HK-2 (cell line): ENCODE data around the gene XPNPEP3.
"Not testable (repeated sequence)": the region's sequence is repeated elsewhere in the genome, so short reads cannot be mapped to it uniquely, and the experiment has no call there.

Source experiments
- DNase-seq: peaks from one replicate; pipeline ENCODE4 v3.0.0-alpha.2; 2018; ENCODE audit not compliant: unreplicated experiment

XPNPEP3 gene

DNA sequence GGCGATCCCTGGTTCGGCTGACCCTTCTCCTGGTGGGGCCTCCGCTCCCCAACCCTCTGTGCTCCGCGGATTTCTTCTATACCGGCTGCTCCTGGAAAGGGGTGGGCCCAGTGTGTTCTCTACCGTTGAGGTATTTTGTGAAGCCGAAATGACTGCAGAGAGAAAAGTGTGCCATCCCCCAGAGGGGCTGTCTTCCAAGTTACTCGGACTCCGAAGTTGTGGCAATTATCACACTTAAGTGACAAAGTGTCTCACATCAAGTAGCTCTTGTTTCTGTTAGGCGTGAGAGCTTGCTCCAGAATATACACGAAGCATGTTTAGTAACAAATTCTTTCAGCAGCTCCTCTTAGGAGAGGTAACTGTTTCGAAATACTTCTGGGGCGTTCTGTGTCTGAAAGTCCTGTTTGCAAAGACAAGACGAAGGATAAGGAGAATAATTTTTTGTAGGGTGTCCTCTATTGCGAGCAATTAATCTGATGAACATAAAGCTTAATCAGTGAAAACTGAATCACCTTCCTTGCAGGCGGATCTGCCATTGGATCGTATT is 434 bp downstream of the XPNPEP3 start:
- DNase-seq = no peak

DNA sequence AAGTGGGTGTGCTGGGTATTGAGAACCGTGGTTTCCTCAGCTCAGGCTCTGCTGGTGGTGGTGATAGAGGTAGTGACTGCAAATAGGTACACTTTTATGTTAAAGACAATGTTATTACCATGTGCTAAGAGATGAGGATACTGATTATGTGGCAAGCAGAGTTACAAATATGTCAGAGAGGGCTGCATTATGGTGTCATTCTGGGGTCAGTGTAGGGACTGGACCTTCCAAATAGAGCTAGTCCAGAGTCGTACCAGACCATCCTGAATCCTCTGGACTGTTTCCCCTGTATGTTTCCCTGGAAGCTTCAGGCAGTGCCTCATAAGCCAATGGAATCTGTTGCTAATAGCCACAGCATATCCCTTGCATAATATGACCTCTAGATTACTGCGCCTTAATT is 5.1 kb downstream of the XPNPEP3 start, which contains the start of gene DNAJB7:
TSS of gene DNAJB7 (minus strand) at position 101 of the 400 bp plus-strand sequence. CDS start 119 bp downstream, outside the sequence.
- DNase-seq = no peak

DNA sequence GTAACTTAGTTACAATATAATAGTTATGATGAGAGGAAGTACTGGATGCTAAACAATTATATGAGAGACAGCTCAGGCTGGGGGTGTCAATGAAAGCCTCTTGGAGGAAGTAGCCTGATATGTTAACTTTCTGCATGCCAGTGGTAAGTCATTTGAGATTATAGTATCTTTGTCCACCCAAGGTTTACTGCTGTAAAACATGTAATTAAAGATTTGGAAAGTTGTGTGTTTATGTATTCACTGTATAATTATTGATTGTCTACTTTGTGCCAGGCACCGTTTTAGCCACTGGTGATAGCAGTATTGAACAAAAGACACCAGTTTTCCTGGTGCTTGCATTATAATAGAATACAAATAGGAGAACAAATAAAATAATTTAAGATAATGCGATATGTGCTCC is 5.6 kb downstream of the XPNPEP3 start:
- DNase-seq = no peak

DNA sequence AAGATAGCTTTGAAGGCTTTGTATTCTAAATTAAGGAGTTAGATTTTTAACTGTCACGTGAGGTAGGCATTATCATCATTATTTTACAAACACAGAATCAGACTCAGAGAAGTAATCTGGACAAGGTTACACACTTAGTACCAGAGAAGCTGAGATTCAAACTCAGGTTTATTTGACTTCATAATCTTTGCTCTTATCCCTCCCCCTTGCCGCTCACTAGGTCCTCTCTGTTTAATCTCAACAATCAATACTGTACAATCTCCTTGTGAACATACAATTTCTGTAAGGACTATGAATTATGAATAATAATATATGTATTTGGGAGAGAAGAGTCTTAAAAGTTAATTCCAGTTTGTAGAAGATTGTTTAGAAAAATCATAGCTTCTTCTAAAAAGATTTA is 10.2 kb downstream of the XPNPEP3 start:
- DNase-seq = no peak

DNA sequence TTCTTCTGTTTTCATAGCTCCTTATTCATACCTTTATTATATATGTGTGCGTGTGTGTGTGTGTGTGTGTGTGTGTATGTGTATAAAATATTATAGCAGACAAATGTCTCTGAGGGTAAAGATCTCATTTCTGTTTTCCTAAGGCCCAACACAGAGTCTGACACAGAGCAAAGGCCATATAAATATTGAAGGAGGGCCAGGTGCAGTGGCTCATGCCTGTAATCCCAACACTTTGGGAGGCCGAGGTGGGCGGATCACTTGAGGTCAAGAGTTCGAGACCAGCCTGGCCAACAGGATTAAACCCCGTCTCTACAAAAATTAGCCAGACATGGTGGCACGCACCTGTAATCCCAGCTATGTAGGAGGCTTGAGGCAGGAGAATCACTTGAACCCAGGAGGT is 11.4 kb downstream of the XPNPEP3 start:
- not testable (repeated sequence) for DNase-seq

DNA sequence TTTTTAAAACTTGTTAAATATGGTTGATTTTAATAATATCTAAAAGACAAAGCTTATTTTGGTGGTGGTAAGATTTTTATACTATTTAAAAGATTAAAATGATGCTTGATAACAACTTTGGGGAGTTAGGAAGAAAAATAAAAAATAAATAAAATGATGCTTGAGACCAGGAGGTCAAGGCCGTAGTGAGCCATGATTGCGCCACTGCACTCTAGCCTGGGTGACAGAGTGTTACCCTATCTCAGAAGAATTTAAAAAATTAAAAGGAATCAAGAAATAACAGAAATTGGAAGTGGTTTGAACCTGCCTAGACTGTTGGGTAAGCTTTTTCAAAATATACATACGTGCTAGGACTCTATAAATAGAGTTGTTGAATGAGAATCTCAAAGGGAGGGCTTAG is 17.1 kb downstream of the XPNPEP3 start:
- DNase-seq = no peak

DNA sequence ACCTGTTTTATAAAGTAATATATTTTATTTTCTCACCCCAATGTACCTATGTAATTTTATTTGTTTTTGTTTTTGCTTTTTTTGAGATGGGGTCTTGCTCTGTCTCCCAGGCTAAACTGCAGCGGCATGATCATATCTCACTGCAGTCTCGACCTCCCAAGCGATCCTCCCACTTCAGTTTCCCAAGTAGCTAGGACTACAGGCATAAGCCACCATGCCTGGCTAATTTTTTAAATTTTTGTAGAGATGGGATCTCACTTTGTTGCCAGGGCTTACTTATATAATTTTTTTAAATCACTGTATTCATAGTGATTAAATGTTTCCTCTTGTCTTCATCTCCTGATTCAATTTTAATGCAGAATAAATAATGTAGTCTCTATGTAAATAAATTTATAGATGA is 18.2 kb downstream of the XPNPEP3 start:
- no peak for DNase-seq

DNA sequence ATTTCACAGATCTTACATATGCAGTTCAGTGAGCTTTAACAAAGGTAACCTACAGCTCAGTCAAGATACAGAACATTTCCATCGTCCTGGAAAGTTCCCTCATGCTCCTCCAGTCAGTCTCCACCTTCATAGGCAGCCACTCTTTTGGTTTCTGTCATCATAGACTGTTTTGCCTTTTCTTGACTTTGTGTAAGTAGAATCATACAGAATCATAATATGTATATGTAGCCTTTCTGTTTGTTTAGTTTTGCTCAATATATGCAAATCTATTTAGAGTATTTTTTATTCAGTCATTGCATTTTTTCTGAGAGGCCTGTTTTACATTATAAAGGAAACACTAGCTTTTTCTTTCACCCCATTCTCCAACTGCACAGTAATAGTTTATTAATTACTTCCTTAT is 20.0 kb downstream of the XPNPEP3 start:
- no peak for DNase-seq

DNA sequence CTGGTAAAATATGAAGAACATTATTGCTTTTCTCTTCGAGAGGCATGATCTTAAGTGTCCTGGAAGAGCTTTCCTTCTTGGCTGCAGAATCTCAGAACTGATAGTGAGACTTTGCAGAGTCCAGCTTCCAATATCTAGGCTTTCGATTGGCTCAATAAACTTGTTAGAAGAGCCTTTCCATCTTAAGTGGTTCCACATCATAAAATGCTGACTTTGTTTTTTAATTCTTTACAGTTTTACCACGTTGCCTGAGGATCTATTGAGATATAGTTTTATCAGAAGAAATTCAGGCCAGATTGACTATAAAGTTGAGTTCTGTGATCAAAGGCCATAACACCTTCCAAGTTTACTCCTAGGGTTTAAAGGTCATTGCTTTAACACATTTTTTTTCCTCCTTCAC is 20.5 kb downstream of the XPNPEP3 start:
- no peak for DNase-seq

DNA sequence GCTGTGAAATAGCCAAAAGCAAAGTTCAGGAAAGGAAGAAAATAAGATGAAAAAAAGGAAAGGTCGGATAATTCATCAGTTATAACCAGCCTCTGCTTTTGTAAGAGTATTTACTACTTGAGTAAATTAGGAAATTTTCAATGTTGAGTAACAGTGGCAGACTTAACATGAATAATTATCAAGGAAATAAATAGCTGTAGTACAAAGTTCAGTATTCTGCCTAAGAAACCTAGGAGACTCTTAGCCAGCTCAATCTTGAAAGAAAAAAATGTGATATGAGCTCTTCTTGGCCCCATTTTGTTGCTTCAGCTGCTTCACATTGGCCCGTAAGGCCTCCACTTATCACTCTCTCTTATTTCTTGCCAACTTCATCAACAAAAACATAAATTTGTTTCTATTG is 22.0 kb downstream of the XPNPEP3 start:
- no peak for DNase-seq

DNA sequence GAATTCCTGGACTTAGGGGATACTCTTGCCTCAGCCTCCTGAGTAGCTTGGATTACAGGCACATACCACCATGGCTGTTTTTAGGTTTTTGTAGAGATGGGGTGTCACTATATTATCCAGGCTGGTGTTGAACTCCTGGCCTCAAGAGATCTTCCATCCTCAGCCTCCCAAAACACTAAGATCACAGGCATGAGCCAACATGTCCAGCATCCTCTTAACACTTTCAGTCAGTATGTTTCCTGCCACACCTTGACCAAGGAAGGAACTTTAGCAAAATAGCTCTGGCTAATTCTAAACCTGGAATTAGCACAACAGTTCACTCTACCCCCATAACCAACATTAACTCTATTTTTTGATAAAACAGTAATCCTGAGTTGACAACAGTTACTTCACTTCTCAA is 32.2 kb downstream of the XPNPEP3 start:
- no peak for DNase-seq

DNA sequence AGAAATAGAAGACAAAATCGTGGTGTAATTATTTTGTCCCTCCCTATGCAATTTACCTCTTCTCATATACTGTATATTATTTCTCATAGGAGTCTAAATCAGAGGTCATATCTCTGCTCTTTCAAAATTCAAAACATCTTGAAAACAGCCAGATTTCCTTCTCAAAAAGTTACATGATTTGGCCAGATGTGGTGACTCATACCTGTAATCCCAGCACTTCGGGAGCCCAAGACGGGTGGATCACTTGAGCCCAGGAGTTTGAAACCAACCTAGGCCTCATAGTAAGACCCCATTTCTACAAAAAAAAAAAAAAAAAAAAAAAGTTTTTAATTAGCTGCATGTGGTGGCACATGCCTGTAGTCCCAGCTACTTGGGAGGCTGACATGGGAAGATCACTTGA is 33.9 kb downstream of the XPNPEP3 start:
- no peak for DNase-seq

DNA sequence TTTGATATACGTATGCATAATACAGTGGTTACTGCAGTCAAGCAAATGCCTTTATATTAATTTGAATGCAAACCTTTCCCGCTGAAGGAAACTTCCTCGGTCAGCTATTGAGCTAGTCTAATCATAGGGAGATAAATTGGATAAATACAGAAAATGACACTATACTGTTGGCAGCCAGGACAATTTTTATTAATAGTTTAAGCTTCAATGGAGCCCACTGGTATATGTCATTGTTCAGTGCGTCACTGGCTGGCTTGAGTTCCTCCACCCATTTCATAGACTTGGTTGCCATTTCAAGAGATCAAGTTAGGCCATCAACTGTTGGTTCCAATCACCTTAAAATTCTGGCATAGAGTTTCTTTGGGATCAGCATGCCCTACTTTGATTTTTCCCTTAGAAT is 37.5 kb downstream of the XPNPEP3 start:
- DNase-seq = no peak

DNA sequence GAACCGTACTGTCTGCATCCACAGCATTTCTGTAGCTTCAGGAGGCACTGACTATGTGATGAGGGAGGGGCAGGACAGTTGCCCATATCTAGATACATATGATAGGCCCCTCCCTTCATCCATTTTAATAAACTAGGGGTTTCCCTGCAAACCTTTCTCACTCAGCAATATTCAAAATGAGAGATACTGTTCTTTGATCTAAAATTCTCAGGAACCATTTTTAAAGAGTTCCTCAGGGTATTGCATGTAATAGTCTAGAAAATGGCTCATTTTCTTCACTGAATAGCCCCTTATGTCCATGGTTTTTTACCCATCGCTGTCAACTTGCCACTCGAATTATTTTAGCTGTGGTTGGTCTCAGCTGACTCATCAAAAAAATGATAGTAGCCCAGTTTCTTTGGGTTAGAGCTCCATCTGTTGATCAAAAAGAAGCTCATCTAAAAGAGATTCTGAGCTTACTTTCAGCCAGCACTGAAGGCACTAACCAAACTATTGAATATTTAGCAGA is 42.0 kb downstream of the XPNPEP3 start:
- DNase-seq = no peak

DNA sequence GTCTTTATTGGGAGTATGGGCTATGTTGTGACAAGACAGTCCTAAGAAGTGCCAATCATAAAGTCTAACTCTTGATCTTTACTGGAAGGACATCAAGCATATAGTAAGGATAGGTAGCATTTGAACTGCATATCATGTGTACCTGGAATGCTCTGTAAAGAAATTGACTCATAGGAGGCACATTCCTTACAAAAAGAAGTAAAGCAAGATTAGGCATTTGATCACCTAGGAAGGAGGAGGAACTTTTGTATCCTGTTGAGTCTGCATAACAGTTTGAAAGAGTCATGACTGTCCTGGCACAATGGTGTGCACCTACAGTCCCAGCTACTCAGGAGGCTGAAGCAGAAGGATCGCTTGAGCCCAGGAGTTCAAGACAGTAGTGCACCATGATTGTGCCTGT is 47.2 kb downstream of the XPNPEP3 start:
- DNase-seq = no peak

DNA sequence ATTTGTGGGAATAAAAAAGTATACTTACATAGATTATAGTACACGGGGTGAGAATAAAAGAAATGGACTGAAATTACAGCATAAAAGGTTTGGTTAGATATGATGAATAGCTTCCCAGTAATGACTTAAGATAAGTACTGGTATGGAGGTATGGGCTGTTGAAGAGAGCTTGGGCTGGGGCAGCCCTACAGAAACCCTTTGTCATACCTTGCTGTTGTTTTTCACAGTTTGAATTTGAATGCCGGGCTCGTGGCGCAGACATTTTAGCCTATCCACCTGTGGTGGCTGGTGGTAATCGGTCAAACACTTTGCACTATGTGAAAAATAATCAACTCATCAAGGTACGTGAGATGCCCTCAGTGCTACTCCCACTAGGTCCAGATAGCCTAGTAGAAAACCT is 51.9 kb downstream of the XPNPEP3 start:
- DNase-seq = no peak

DNA sequence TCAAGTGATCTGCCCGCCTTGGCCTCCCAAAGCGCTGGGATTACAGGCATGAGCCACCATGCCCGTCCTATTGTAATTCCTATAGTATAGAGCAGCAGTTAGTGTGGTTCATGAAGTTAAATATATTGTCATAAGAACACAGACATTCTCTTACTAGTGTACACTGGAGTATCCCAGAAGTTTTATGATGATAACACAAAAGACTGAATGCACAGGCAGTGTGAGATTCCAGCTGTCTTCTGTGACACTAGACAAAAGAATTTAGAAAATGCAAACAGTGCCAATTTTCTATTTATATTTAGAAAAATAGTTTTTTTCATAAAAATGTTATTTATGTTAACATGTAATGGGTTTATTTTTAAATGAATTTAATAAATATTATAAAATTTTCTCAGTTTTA is 54.8 kb downstream of the XPNPEP3 start:
- no peak for DNase-seq

DNA sequence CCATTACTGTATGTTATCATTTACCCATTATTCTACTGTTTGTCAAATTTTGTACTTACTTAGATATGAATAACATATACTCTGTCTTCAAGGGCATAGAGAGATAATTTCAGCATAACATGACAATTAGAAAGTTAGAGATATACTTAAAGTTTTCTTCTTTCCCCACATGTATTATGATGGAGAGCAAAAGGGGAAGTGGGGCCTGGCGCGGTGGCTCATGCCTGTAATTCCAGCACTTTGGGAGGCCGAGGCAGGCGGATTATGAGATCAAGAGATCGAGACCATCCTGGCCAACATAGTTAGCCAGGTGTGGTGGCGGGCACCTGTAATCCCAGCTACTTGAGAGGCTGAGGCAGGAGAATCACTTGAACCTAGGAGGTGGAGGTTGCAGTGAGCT is 56.0 kb downstream of the XPNPEP3 start:
- not testable (repeated sequence) for DNase-seq

DNA sequence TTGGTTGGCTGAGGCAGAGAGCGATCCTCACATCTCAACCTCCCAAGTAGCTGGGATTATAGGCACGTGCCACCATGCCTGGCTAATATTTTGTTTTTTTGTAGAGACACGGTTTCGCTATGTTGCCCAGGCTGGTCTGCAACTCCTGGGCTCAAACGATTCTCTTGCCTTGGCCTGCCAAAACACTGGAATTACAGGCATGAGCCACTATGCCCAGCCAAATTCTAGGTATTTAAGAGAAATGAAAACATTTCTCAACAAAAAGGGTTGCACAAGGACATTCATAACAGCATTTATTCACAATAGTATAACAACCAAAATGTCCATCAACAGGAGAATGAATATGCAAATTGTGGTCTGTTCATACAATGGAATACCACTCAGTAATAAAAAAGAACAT is 62.5 kb downstream of the XPNPEP3 start:
- no peak for DNase-seq

DNA sequence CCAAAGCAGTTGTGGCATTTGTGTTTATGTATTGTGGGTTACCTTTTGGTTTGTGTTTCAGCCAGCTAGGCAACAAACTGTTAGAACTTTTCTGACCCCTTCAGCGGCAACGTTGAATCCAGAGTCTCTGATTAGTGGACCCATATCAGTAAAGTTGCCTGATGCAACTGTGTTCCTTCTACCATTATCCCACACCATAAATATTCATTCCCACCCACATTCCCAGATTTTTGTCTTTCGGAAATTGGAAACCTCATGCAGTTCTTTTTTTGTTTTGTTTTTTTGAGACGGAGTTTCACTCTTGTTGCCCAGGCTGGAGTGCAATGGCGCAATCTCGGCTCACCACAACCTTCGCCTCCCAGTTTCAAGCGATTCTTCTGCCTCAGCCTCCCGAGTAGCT is 63.6 kb downstream of the XPNPEP3 start:
- no peak for DNase-seq

DNA sequence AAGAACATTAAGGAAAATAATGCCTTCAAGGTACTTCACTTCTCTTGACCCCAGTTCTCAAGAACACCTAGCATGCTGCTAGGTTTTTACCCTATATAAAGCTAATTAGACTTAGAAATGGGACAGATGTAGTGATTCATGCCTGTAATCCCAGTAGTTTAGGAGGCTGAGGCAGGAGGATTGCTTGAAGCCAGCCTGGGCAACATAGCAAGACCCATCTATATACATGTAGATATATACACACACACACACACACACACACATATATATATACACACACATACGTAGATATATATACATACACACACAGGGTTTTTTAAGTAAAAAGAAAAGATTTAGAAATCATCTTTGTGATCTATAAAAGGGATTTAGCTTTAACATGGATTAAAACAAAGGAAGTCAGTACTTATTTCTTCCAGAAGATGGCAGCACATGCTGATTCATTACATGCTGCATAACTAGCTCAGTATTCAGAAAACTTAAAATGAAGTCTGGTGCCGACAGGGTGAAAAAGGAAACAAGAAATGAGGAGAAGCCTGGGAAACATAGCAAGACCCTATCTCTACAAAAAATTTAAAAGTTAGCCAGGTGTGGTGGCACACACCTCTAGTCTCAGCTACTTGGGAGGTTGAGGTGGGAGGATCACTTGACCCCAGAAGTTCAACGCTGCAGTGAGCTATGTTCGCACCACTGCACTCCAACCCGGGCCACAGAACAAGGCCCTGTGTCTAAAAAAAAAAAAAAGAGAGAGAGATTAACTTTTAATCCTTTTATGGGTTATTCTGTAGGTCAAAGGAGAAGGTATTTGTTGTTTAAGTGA is 65.7 kb downstream of the XPNPEP3 start:
- no peak for DNase-seq

DNA sequence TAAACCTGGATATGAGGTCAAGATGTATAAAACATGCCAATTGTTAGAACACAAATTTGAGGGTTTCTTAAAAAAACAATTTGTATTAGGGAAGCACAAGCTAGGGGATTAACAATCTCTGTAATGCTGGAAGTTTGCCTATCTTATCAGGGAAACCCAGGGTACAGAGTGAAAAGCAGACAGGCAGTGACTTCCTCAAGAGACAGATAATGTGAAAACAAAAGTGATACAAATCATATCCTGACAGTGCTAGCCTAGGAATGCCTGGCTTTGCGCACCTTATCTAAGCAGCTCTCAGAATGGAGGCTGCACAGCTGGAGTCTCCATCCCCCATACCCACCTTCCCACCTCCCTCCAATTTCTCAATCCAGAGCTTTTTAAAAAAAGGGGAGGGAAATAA is 71.7 kb downstream of the XPNPEP3 start:
- DNase-seq = no peak

DNA sequence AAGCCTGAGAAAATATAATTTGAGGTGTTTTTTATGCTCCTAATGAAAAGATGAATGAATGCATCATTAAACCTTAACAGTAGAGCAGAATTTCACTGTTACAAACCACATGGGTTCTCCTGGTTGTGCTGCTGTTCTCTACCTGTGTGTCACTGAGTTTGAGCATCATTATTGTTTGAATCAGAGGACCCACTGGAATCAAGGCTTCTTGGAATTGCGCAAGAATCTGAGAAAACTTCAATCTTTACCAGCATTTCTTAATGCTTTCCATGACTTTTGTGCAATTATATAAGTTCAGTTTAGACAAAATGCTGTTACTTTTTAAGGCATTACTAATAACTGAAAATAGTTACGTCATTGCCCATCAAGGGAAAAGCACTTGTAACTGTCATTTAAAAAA is 75.4 kb downstream of the XPNPEP3 start:
- no peak for DNase-seq

DNA sequence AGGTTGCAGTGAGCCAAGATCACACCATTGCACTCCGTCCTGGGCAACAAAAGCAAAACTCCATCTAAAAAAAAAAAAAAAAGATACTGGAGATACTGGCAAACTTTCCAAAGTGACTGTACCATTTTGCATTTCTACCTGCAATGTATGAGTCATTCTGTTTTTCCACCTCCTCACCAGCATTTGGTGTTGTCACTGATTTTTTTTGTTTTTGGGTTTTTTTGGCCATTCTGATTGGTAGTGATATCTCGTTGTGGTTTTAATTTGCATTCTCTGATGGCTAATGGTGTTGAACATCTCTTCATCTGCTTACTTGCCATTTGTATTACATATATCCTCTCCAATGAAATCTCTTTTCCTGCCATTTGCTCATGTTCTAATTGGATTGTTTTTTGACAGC is 82.3 kb downstream of the XPNPEP3 start:
- DNase-seq = no peak
